Measurements from ENCODE around the gene SERPINB4. TPM values are rescaled to one million over a fixed set of nuclear protein-coding genes. Genes with fewer than 3 reads are reported as not detected.

Gene SERPINB4
- total RNA-seq, 4 donors from 2014 or later, result 0.44 to 1.1 (median 0.60) TPM; not detected in 1

DNA sequence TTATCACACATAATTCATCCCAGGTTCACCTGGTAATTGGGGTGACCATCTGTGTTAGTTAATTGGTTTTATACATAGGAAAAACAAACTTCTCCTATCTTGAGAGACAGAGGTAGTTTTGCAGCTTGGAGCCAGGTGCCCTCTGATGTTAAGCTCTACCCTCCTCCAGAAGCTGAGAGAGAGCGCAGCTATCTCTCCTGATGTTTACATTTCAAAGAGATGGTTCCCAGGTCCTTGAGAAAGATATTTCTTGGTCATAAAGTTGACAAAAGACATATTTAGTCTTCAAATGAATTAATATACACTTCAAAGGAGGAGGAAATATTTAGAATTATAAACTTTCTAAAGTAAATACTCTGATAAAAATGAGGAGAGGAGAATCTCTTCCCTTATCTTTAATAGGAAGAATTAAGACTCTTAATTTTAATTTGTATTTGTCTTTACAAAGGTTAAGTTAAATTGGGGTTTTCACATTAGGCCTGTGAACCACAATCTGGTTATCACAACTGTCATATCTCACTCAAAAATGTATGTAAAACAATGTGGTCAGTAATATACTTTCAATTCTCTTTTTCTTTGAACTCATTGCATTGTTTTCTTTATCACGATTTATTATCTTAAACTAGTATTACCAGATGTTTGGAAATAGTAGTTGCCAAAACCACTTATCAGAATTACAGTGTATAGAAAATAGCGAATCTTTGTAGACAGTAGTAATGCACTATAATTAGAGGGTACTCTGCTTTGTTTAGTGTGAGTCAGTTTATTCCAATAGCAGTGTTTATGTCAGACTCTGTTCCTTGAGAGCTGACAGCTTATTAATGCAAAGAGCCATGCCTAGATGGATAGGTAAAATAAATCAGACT lies 26.8 kb downstream of the SERPINB4 start:
- Histone ChIP-seq H3K4me3 (no peak overlapping the region), H3K36me3 (no peaks in the 10 kb centered on the region), H3K27me3 (no peaks in the 10 kb centered on the region), H3K27ac (no peak overlapping the region), H3K9me3 (no peaks in the 10 kb centered on the region), H3K4me1 (no peaks in the 10 kb centered on the region)
- no peak for TF ChIP-seq EP300 (IDR thresholded peaks at IDR 0.05)
- TF ChIP-seq, protein P1, sequence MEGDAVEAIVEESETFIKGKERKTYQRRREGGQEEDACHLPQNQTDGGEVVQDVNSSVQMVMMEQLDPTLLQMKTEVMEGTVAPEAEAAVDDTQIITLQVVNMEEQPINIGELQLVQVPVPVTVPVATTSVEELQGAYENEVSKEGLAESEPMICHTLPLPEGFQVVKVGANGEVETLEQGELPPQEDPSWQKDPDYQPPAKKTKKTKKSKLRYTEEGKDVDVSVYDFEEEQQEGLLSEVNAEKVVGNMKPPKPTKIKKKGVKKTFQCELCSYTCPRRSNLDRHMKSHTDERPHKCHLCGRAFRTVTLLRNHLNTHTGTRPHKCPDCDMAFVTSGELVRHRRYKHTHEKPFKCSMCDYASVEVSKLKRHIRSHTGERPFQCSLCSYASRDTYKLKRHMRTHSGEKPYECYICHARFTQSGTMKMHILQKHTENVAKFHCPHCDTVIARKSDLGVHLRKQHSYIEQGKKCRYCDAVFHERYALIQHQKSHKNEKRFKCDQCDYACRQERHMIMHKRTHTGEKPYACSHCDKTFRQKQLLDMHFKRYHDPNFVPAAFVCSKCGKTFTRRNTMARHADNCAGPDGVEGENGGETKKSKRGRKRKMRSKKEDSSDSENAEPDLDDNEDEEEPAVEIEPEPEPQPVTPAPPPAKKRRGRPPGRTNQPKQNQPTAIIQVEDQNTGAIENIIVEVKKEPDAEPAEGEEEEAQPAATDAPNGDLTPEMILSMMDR (IDR thresholded peaks at IDR 0.05), result no peak
- no peak for TF ChIP-seq POLR2AphosphoS5 (IDR thresholded peaks at IDR 0.05)
- no peak for TF ChIP-seq POLR2A (IDR thresholded peaks at IDR 0.05)
- WGBS, result 46% methylated on average over 3 of the region's 3 CpGs
- no peak for DNase-seq (ENCODE audit: low spot score in 2 of 2)

DNA sequence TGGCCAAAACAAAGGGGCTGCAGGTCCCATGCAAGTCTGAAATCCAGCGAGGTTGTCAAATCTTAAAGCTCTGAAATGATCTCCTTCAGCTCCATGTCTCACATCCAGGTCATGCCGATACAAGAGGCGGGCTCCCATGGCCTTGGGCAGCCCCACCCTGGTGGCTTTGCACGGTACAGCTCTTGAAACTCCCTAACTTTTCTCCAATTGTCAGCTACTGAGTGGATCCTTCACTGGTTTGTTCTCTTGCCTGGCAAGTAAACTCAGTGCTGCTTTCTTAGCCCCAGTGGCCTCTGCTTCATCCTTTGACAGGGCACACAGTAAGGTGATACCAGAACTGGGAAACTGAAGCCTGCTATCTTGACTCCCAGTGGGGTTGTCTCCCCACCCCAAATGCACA lies 30.6 kb downstream of the SERPINB4 start:
- DNase-seq (ENCODE audit: low spot score in 2 of 2), result no peak
- H3K4me3 ChIP-seq, result no peak overlapping the region
- H3K9me3 ChIP-seq, result no peaks in the 10 kb centered on the region
- H3K27ac ChIP-seq, result no peak overlapping the region
- no peak for TF ChIP-seq POLR2AphosphoS5 (IDR thresholded peaks at IDR 0.05)
- TF ChIP-seq, protein P1 (IDR thresholded peaks at IDR 0.05), result no peak
- WGBS, result 92% methylated on average over 4 of the region's 4 CpGs
- no peaks in the 10 kb centered on the region for H3K36me3 ChIP-seq
- no peaks in the 10 kb centered on the region for H3K27me3 ChIP-seq
- no peaks in the 10 kb centered on the region for H3K4me1 ChIP-seq

DNA sequence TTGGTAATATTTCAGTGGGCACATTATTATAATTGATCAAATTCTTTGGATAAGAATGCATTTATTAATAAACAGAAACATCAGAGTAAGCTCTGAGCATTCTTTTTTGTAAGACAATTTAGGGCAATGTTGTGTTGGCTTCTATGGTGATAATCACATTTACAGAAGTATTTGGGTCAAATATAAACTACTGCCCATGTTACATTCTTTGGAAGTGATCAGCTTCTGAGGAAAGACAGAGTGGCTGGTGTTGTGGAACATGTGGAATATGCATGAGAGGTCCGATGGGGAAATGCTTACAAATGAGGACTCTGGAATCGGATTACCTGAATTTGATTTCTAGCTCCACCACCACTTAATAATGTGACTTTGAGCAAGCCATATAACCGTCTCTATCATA lies 37.5 kb downstream of the SERPINB4 start:
- DNase-seq (ENCODE audit: low spot score in 2 of 2), result no peak
- no peak overlapping the region for H3K27ac ChIP-seq
- H3K27me3 ChIP-seq, result no peaks in the 10 kb centered on the region
- 85% methylated on average over 3 of the region's 3 CpGs for WGBS
- no peaks in the 10 kb centered on the region for H3K4me1 ChIP-seq
- no peaks in the 10 kb centered on the region for H3K9me3 ChIP-seq
- TF ChIP-seq POLR2A (IDR thresholded peaks at IDR 0.05) (no peak), POLR2AphosphoS5 (IDR thresholded peaks at IDR 0.05) (no peak), EP300 (IDR thresholded peaks at IDR 0.05) (no peak)
- TF ChIP-seq, protein P1 (IDR thresholded peaks at IDR 0.05), result no peak
- no peaks in the 10 kb centered on the region for H3K36me3 ChIP-seq
- H3K4me3 ChIP-seq, result no peak overlapping the region

DNA sequence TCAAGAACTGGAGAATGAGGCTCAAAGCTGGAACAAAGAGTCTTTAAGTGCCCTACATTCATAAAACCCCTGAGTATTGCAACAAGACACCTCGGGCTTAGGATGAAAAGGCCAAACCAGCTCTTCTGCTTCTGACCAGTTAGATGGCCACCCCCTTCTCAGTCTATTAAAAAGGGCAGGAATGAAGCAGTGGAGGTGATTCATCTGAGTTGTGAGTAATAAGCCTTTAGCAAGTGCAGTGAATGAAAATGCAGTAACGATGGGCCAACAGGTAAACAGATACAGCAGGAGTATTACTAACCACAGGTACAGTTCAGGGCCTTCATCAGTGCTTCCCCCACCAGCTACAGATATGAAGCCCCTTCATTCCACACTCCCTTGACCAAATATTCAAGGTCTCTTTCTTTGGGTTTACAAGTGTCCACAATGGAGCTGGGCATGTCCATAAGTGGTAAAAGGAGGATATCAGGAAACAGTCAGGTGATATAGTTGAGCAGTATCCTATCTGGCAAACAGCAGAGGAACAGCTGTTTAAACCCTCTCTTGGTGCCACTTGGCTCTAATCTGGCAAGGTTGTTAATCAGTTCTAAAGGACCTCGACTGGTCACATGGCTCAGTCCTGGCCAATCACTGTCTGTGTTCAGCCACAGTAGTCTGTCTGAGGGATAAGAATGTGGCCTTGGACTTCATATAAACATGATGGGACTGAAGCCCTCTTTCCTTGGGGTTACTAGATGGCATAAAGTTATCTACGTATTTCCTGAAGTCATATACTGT lies 39.1 kb downstream of the SERPINB4 start:
- Histone ChIP-seq H3K27ac (peak overlapping the region; percentile 50), H3K9me3 (no peaks in the 10 kb centered on the region), H3K4me3 (no peak overlapping the region), H3K4me1 (no peaks in the 10 kb centered on the region), H3K27me3 (no peaks in the 10 kb centered on the region), H3K36me3 (no peaks in the 10 kb centered on the region)
- TF ChIP-seq POLR2A (IDR thresholded peaks at IDR 0.05) (no peak), EP300 (IDR thresholded peaks at IDR 0.05) (no peak), POLR2AphosphoS5 (IDR thresholded peaks at IDR 0.05) (no peak)
- TF ChIP-seq, protein P1 (IDR thresholded peaks at IDR 0.05), result no peak
- whole genome bisulfite sequencing, result 71% methylated on average over 4 of the region's 4 CpGs
- no peak for DNase-seq (ENCODE audit: low spot score in 2 of 2)

DNA sequence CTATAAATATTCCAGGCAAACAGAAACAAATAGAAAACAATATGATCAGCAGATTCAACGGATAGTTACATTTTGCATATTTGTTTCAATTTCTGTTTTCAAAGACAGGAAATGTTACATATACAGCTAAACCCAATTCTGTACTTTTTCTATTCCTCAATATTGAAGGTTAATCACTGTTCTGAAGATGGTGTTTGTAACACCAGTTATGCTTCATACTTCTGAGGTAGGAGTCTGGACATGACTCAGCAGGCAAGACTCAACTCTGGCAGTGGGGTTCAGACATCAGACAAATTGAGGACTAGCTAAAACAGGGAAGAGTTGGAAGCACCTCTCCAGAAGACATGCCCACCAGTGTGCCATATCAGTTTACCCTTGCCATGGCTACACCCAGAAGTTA lies 40.3 kb downstream of the SERPINB4 start:
- Histone ChIP-seq H3K9me3 (no peaks in the 10 kb centered on the region), H3K4me1 (no peaks in the 10 kb centered on the region), H3K27ac (no peak overlapping the region), H3K36me3 (no peaks in the 10 kb centered on the region), H3K27me3 (no peaks in the 10 kb centered on the region), H3K4me3 (no peak overlapping the region)
- 18% methylated on average over 1 of the region's 1 CpG for WGBS
- TF ChIP-seq, protein P1 (IDR thresholded peaks at IDR 0.05), result no peak
- TF ChIP-seq POLR2A (IDR thresholded peaks at IDR 0.05), result no peak
- TF ChIP-seq POLR2AphosphoS5 (IDR thresholded peaks at IDR 0.05), result no peak
- no peak for TF ChIP-seq EP300 (IDR thresholded peaks at IDR 0.05)
- no peak for DNase-seq (ENCODE audit: low spot score in 2 of 2)

Measured in suprapubic skin (tissue), 4 donors.